Fibroblast of lung (primary cell): ENCODE measurements around the gene OAF. TPM values are rescaled to one million over a fixed set of nuclear protein-coding genes. Genes with fewer than 3 reads are reported as not detected.

Source experiments
- DNase-seq, 2 donors: peaks; one replicate each; pipeline versions ENCODE4 v3.0.0 to v3.0.0-alpha.2; 2010; ENCODE audit warnings: low read depth in 2 of 2
- H2AFZ ChIP-seq: 2 replicates; pipeline ENCODE4 v1.5.1; 2012; ENCODE audit warnings: low read length, control low read depth, inconsistent platforms
- H3K27ac ChIP-seq: 2 replicates; pipeline ENCODE4 v1.5.1; 2011; ENCODE audit warnings: low read length, control low read depth; ENCODE audit not compliant: insufficient read depth
- H3K27me3 ChIP-seq: 2 replicates; pipeline ENCODE4 v1.5.1; 2011; ENCODE audit warnings: mild to moderate bottlenecking, low read length; ENCODE audit not compliant: control insufficient read depth, insufficient read depth
- H3K36me3 ChIP-seq: 2 replicates; pipeline ENCODE4 v1.5.1; 2011; ENCODE audit warnings: low read length; ENCODE audit not compliant: control insufficient read depth, insufficient read depth
- H3K4me1 ChIP-seq: 2 replicates; pipeline ENCODE4 v1.5.1; 2011; ENCODE audit warnings: low read length; ENCODE audit not compliant: control insufficient read depth, insufficient read depth; ENCODE audit errors: extremely low read depth
- H3K4me2 ChIP-seq: 2 replicates; pipeline ENCODE4 v1.5.1; 2011; ENCODE audit warnings: low read length, control low read depth; ENCODE audit not compliant: insufficient read depth; ENCODE audit errors: extremely low read depth
- H3K4me3 ChIP-seq, 4 experiments: fragments of 200-600 bp in 1 of 4; sonication (generic) in 1 of 4; replicated peaks in 1 of 4; 2 replicates each; pipeline ENCODE4 v1.5.1; 2011 to 2016; ENCODE audit warnings: low read length in 4 of 4, low read depth in 3 of 4, mild to moderate bottlenecking in 3 of 4, control low read depth in 2 of 4, inconsistent platforms in 1 of 4, mixed read lengths in 1 of 4; ENCODE audit not compliant: insufficient read depth in 1 of 4; ENCODE audit errors: control extremely low read depth in 1 of 4
- H3K79me2 ChIP-seq: 2 replicates; pipeline ENCODE4 v1.5.1; 2012; ENCODE audit warnings: mild to moderate bottlenecking, low read length, inconsistent platforms; ENCODE audit not compliant: control insufficient read depth, insufficient read depth
- H3K9ac ChIP-seq: 2 replicates; pipeline ENCODE4 v1.5.1; 2011; ENCODE audit warnings: mild to moderate bottlenecking, low read length, control low read depth; ENCODE audit not compliant: insufficient read depth
- H3K9me3 ChIP-seq: 2 replicates; pipeline ENCODE4 v1.5.1; 2012; ENCODE audit warnings: low read depth, low read length; ENCODE audit not compliant: control insufficient read depth, insufficient read depth
- H4K20me1 ChIP-seq: 2 replicates; pipeline ENCODE4 v1.5.1; 2011; ENCODE audit warnings: low read length; ENCODE audit not compliant: control insufficient read depth, insufficient read depth; ENCODE audit errors: extremely low read depth
- EZH2 ChIP-seq: IDR thresholded peaks from 2 replicates; pipeline ENCODE4 v1.5.1; 2012; ENCODE audit warnings: low read length, control low read depth, mild to moderate bottlenecking; ENCODE audit errors: missing control alignments
- polyA plus RNA-seq, 2 donors: library from polyadenylated mRNA; depleted of rRNA in 1 of 2; stranded (reverse) in 1 of 2; unstranded in 1 of 2; fragments of >200 nt; gene quantifications; 2 replicates each; pipeline ENCODE4 v1.2.1, GENCODE V29; 2011 to 2012; ENCODE audit warnings: missing spikeins in 1 of 2
- total RNA-seq: library from RNA; depleted of rRNA; stranded (reverse); fragments of >200 nt; gene quantifications from 2 replicates; pipeline ENCODE4 v1.2.1, GENCODE V29; 2014
- TF ChIP-seq, protein P1 (sequence below), 2 donors: IDR thresholded peaks in 1 of 2; conservative IDR thresholded peaks in 1 of 2; 1 replicate in 1 of 2; 2 replicates in 1 of 2; pipeline ENCODE4 v1.5.1; 2011 to 2012; ENCODE audit warnings: low read length in 2 of 2, control low read depth in 1 of 2, inconsistent platforms in 1 of 2, low read depth in 1 of 2, mild to moderate bottlenecking in 1 of 2

OAF gene
- total and polyA plus RNA-seq, 2 donors (not counting 1 experiment from before 2014, with no cell fraction given) = 20.0 to 22.7 TPM

DNA sequence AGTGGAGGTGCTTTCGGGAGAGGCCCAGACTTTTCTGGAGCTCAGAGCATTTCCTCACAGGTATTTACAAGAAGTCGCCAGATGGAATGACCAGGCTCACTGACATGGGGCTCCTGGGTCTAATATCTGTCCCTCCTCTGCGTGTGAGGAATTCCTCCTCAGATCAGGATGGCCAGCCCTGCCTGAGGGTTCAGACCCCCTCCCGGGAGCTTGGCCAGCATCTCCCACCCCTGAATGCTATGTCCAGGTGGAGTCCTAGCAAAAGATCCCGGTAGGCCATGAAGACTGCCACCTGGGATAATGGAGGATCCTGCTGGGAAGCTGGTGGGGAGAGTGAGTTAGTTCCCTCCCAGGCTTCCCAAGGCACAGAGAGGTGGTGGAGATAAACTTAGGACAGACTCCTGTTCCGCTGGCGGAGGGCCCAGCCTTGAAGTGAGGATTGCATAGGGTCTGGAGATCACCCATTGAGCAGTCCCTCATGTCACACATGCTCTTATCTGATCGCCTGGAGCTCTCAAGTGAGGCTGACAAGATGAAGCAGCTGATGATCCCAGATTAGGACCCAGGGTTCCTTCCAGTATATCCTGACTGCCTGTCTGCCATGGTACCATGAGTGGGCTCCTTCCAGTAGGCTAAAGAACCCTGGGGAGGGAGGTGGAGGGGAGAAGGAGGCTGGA is 5.7 kb downstream of the OAF start:
- H3K79me2 ChIP-seq = peaks cover 26% of the 10 kb centered on the region
- H3K4me3 ChIP-seq = no peak overlapping the region
- no peak for DNase-seq
- H4K20me1 ChIP-seq = no peaks in the 10 kb centered on the region
- no peak for TF ChIP-seq EZH2
- TF ChIP-seq, protein P1, sequence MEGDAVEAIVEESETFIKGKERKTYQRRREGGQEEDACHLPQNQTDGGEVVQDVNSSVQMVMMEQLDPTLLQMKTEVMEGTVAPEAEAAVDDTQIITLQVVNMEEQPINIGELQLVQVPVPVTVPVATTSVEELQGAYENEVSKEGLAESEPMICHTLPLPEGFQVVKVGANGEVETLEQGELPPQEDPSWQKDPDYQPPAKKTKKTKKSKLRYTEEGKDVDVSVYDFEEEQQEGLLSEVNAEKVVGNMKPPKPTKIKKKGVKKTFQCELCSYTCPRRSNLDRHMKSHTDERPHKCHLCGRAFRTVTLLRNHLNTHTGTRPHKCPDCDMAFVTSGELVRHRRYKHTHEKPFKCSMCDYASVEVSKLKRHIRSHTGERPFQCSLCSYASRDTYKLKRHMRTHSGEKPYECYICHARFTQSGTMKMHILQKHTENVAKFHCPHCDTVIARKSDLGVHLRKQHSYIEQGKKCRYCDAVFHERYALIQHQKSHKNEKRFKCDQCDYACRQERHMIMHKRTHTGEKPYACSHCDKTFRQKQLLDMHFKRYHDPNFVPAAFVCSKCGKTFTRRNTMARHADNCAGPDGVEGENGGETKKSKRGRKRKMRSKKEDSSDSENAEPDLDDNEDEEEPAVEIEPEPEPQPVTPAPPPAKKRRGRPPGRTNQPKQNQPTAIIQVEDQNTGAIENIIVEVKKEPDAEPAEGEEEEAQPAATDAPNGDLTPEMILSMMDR (conservative IDR thresholded peaks at IDR 0.05 in 1 of 2, IDR thresholded peaks at IDR 0.05 in 1 of 2; ENCODE audit: low read depth in 1 of 2, low read length in 2 of 2) = no peak
- peaks cover 3% of the 10 kb centered on the region for H3K36me3 ChIP-seq
- H3K4me2 ChIP-seq = no peak overlapping the region
- peaks cover 24% of the 10 kb centered on the region for H3K4me1 ChIP-seq
- no peaks in the 10 kb centered on the region for H3K9me3 ChIP-seq
- H3K27me3 ChIP-seq = no peaks in the 10 kb centered on the region
- no peak overlapping the region for H2AFZ ChIP-seq
- no peak overlapping the region for H3K27ac ChIP-seq
- no peak overlapping the region for H3K9ac ChIP-seq

DNA sequence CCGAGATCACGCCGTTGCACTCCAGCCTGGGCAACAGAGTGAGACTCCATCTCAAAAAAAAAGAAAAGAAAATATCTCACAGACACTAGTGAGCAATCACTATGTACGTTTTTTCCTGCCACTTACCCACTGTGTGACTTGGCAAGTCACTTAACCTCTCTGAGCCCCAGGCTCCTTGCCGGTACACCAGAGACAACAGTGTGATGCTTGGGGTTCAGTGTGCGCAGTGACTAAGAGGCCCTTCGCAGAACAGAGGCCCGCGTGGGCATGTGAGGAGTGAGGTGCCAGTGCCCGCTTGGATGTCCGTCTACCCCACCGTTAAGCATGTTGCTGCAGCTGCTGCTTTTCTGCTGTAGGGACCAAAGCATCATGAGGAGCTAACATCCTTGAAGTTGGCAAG is 6.7 kb downstream of the OAF start:
- peaks cover 19% of the 10 kb centered on the region for H3K79me2 ChIP-seq
- no peak overlapping the region for H3K27ac ChIP-seq
- H3K4me2 ChIP-seq = no peak overlapping the region
- peaks cover 24% of the 10 kb centered on the region for H3K4me1 ChIP-seq
- no peaks in the 10 kb centered on the region for H3K27me3 ChIP-seq
- H4K20me1 ChIP-seq = no peaks in the 10 kb centered on the region
- H2AFZ ChIP-seq = no peak overlapping the region
- peaks cover 3% of the 10 kb centered on the region for H3K36me3 ChIP-seq
- DNase-seq = no peak
- no peak for TF ChIP-seq EZH2
- no peak overlapping the region for H3K9ac ChIP-seq
- H3K4me3 ChIP-seq = no peak overlapping the region
- no peaks in the 10 kb centered on the region for H3K9me3 ChIP-seq

DNA sequence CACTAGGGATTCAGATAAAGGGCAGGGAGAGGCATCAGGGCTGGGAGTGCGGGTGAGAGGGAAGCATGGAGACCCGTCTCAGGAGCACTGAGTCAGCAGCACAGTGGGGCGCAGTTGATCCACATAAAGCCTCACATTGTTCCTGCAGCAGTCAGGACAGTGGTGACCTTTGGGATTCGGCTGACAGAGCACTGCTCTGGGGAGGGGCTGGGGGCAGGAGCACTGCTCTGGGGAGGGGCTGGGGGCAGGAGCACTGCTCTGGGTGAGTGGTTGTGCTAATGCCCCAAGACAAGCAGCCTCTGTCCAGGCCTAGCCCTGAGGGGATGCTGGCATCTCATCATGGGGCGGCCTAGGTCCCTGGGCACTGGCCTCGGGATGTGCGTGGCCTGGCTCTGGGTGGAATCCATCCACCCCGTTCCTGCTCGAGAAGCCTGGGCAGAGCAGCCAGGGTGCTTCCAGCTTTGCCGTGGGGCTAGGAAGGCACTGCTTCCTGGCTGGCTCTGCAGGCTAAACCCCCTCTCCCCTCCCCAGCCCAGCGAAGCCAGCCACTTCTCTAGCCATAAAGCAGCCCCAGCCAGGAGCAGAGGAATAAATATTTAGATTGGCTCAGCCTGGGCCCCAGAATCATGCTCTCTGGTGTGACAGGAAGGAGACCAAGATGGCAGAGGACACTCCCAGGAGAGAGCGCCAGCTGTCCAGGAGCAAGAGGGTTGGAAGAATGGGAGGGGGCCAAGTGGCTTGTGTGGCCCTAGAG is 7.3 kb downstream of the OAF start:
- Histone ChIP-seq H3K27me3 (no peaks in the 10 kb centered on the region), H3K79me2 (peaks cover 13% of the 10 kb centered on the region), H2AFZ (no peak overlapping the region), H3K4me3 (no peak overlapping the region), H3K27ac (peak overlapping the region; percentile 10), H3K4me1 (peaks cover 22% of the 10 kb centered on the region), H4K20me1 (no peaks in the 10 kb centered on the region), H3K9ac (no peak overlapping the region), H3K4me2 (no peak overlapping the region), H3K36me3 (peaks cover 3% of the 10 kb centered on the region), H3K9me3 (no peaks in the 10 kb centered on the region)
- TF ChIP-seq, protein P1 (conservative IDR thresholded peaks at IDR 0.05 in 1 of 2, IDR thresholded peaks at IDR 0.05 in 1 of 2; ENCODE audit: low read depth in 1 of 2, low read length in 2 of 2) = no peak
- no peak for TF ChIP-seq EZH2
- DNase-seq = no peak
